Inflammatory macrophage treated with lipopolysaccharide for 1 hour (primary cell): ENCODE measurements around the gene UPK1B.
"Not testable (repeated sequence)": the region's sequence is repeated elsewhere in the genome, so short reads cannot be mapped to it uniquely, and the experiment has no call there.

Experiments
- DNase-seq, 2 donors: peaks; one replicate each; pipeline ENCODE4 v3.0.0-alpha.2; 2020 to 2022

UPK1B gene

DNA sequence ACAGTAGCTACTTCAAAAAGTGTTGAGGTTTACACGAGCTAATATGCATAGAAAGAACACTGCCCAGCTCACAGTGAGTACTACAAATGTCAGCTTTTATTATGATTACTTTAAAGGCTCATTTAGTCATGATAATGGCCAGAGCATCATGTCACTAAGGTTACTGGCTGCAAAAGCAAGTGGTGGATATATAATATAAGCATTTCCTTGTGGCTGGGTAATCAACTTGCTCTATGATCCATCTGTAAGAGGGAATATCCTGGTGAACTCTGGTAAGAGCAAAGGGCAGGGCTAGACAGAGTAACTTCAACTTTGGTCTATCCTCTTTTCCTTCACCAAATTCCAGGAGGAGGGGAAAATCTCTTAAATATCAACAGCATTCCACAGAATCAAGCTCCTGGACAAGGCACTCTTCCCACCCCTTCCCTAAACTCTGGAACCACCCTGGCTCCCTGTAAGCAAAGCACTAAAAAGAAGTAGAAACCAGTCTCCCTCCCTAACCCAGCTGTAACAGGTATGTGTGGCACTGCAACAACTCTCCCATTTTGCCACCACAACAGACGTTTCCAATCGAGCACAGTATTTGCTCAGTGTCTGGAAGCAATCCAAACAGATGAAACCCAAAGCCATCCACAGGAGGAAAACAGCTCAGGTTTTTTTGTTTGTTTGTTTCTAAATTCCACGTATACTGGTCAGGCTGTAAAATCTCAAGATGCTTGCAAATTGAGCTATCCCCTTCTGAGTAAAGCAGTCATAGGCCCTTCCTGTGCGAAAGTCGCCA, 53.9 kb downstream of the UPK1B start:
- no peak for DNase-seq

GRCh38 chr3:119228373-119229145, 55.2 kb downstream of the UPK1B start:
- no peak for DNase-seq

- DNase-seq = no peak
Observed at GRCh38 chr3:119229190-119229589, 55.8 kb downstream of the UPK1B start.

GRCh38 chr3:119230071-119230470, 56.7 kb downstream of the UPK1B start:
- no peak for DNase-seq

DNA sequence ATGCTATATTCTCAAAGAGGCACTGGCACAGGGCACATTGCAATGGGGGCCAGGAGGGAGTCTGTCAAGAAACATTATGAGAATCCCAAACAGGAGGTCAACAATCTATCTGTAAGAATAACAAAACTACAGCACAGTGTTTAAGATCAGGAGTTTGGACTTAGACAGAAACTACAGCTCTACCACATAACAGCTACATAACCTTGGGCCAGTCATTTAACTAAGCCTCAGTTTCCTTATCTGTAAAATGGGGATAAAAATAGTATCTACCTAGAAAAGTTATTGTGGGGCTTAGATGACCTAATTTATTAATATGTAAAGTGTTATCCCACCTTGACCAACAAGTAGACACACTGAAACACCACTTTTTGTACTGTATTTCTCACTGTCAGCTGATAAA, 57.3 kb downstream of the UPK1B start:
- no peak for DNase-seq

GRCh38 chr3:119234610-119235009, 61.2 kb downstream of the UPK1B start:
- no peak for DNase-seq

DNA sequence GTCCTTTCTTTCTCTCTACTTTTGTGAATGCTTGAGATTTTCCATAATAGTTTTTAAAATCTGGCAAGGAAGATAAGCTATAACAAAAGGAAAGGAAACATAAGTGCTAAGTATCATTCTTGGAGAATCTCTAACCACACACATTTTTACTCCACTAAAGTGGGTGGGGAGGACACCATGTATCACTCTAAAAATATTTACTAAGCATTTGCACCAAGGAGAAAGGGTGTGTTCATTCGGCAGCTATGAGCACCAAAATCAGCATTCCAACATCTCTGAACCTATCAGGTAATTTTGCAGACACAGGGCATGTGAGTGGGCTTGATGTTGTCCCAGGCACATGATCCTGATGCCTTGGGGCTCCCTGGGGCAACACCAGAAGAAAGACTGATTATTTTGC, 61.8 kb downstream of the UPK1B start:
- no peak for DNase-seq

DNA sequence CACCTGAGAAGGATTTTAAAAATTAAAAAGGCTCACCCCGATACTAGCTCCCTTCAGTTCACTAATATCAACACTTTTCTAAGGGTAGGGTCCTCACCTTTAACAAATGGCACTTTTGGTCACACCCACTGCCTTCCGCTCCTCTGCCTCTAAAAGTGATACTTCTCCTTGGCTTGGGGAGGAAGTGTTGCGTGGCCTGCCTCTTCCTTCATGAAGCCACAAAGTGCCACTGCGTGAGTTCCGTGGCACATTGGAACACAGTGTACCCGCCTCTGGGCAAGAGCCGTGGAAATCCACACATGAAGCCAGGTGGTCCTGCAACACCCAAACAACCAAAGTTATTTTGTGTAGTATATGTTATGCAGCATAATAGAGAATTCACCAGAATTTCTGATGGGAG, 63.4 kb downstream of the UPK1B start:
- no peak for DNase-seq

DNA sequence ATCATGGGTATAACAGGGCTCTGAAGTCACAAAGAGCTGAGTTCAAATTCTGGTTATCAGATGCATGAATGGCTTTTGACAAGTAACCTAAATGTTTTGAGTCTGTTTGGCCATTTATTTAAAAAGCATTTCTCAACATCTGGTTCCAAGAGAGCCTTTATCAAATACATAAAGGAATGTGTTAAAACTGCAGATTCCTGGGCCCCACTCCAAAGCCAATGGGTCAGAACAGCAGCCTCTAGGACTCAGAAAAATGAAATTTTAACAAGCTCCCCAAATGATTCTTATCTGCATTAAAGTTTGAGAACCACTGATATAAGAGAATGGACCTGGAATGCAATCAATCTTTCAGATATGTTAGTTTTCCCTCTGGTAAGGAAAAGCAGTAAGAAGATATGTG, 63.9 kb downstream of the UPK1B start:
- DNase-seq = no peak

DNA sequence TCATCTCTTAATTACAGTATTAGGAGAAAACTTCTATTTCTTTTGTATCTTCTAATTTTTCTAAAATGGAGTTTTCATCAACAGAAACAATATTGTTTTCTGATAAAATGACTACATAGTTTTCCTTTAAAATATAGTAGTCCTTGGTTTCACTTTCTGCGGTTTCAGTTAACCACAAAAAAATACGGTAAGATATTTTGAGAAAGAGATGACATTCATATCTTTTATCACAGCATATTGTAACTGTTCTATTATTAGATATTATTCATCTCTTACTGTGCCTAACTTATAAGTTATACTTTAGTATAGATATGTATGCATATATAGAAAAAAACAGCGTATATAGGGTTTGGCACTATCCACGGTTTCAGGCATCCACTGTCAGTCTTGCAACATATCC, 65.0 kb downstream of the UPK1B start:
- no peak for DNase-seq

DNA sequence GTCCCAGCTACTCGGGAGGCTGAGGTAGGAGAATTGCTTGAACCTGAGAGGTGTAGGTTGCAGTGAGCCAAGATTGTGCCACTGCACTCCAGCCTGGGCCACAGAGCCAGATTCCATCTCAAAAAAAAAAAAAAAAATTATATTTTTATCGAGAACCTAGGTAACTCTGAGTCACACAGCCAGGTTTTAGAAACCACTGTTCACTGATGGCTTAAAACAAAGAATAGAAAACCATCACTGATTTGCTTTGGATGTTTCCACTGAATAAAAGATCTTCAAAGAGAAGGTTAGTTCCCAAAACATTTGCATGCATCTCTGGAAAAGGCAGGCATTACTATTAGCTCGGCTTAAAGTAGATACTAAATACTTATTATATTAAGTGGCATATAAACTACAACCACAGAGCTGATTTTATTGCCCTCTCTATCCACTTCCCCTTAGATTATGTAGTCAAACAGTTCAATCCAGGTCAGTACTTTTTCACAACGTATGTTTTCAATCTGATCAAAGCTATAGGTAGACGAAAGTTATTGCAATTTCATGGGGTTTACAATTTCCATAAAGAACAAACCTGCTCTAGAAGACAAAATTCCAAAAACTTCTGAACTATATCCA, 65.9 kb downstream of the UPK1B start:
- DNase-seq = no peak

DNA sequence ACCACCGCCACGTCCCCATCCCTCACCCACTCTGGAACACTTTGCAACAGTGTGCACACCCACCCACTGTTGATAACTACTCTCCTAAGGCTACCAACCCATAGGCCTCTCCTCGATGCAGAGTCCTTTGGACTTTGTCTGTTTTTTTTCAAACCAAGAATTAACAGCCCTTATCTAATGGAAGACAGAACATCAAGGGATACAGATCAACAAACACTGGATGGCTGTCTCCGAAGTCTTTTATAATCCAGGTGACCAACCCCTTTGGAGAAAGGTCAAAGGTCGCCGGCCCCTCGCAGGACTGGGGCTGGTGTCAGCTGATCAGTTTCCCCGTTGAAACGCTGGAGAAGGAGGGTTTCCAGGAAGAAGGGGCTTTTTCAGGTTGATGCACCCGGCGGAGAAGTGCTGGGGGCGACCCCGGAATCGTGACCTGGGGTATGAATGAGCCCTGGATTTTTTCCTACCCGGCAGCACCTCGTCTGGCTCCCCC, 66.7 kb downstream of the UPK1B start:
- no peak for DNase-seq

DNA sequence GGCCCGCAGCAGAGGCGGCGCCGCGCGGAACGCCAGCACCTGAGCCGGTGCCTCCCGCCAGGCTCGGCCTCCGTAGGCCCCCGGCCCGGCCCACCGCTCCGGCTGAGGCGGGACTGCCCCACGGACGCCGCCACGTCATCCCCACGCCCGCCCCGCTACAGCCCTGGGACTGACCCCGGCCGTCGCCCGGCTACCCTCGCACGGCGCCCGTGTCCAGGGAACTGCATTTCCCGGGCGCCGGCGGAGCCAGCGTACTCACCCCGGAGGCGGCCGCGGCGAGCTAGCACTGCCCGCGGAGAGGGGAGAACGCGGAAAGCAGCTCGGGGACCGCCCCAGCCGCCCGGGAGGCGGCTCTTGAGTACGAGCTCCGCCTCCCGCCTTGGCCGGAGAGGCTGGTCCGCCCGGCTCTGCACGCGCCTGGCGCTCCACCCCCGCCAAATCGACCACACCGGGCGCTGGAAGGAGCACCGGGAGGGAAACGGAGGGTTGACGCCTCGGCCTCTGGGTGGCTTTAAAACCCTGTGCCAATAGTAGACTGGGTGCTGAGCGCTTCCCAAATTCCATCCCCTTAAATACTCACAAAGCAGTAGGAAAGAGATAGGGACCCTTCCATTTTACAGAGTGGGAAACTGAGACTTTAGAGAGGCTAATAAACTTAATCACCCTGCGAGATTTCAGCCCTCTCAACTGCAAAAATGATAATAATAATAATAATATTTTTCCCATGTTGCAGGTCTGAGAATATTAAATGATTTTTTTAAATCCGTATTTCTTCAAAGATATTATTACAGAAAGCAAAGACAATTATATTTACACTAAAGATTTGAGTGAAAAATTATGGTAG, 67.4 kb downstream of the UPK1B start, which contains the start of gene B4GALT4:
B4GALT4 (minus strand) TSS at position 288 of the 844 bp plus-strand sequence. CDS start 10,779 bp downstream, outside the sequence.
- peak; percentile 79 to 81 for DNase-seq

- not testable (repeated sequence) for DNase-seq
Observed at GRCh38 chr3:119242387-119243057, 69.1 kb downstream of the UPK1B start.

GRCh38 chr3:119243058-119243529, 69.7 kb downstream of the UPK1B start:
- DNase-seq = not testable (repeated sequence)

DNA sequence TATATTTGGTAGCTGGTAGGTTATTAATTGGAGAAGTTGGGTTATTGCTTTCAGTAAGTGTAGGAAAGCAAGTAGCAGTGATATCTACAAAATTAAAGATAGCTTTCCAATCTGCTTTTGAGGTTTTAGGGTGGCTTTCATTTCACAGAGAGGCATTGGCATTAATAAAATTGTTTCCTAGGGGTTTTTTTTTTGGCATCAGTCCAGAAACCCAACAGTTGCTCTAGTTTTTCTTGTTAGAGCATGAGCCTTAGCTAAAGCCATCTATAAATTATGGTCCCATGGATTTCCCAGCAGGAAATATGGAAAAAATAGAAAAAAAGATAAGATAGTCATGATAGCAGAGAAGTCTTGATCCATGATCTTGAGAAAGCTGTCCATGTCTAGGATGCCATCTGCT, 70.3 kb downstream of the UPK1B start:
- DNase-seq = no peak

DNA sequence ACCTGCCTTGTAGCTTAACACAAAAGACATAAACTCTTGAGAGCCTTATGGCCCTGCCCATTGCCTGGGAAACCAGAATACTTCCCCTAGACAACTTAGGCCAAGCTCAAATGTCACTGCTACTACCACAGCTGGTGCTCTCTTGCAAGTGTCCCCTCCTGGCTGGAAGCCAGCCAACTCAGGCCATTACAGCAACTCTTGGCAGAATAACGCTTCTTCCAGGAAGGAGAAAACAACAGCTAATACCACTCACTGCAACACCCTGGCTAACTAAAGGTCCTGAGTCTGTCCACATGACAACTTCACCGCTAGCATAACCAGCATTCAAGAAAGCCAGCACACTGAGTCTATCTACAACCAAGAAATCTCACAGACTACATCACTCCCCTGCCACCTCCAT, 72.4 kb downstream of the UPK1B start:
- no peak for DNase-seq
